ENCODE data around the gene TBC1D14. TPM values are rescaled to one million over a fixed set of nuclear protein-coding genes. Genes with fewer than 3 reads are reported as not detected.

TBC1D14 gene
- total RNA-seq, 1 experiment from 2014 or later: 36.3 TPM

DNA sequence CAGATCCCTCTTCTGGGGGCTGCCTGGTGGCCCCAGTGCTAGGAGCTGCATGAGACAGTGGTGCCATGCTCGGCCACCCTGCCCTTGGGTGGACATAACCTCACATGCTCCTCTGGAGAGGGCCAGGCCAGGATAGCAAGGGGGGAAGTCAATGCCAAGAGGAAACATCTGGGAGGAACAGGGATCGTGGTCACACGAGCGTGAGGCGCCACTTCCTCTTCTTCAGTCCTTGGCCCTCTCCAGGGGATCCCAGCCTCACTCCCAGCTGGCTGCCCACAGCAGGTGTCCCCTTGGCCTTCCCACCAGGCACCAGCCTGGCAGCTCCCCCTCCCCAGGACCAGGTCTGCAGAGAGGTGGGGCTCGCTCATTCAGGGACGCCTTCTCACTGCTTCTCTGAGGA, 28.6 kb downstream of the TBC1D14 start:
- intact Hi-C loops (cut with micrococcal nuclease; ENCODE audit: unreplicated experiment): no loop called here
- Histone ChIP-seq H3K27me3 (ENCODE audit: control insufficient read depth, insufficient read depth, low read length) (no peaks in the 10 kb centered on the region), H3K4me1 (ENCODE audit: control insufficient read depth, insufficient read depth, low read length) (peaks cover 29% of the 10 kb centered on the region), H3K4me3 (ENCODE audit: low read depth in 2 of 2, low read length in 2 of 2) (no peak overlapping the region), H3K36me3 (ENCODE audit: control insufficient read depth, insufficient read depth, low read length) (no peaks in the 10 kb centered on the region), H3K27ac (ENCODE audit: low read length) (no peak overlapping the region), H3K9me3 (ENCODE audit: control insufficient read depth, insufficient read depth, low read depth, low read length) (no peaks in the 10 kb centered on the region)
- ChIA-PET CTCF (no interaction called here), POLR2A (no interaction called here)
- no TSS peak for BruUV-seq (replicated peaks)
- no peak for TF ChIP-seq POLR2AphosphoS5 (IDR thresholded peaks at IDR 0.05; ENCODE audit: low read depth, low read length)
- TF ChIP-seq, protein P1, sequence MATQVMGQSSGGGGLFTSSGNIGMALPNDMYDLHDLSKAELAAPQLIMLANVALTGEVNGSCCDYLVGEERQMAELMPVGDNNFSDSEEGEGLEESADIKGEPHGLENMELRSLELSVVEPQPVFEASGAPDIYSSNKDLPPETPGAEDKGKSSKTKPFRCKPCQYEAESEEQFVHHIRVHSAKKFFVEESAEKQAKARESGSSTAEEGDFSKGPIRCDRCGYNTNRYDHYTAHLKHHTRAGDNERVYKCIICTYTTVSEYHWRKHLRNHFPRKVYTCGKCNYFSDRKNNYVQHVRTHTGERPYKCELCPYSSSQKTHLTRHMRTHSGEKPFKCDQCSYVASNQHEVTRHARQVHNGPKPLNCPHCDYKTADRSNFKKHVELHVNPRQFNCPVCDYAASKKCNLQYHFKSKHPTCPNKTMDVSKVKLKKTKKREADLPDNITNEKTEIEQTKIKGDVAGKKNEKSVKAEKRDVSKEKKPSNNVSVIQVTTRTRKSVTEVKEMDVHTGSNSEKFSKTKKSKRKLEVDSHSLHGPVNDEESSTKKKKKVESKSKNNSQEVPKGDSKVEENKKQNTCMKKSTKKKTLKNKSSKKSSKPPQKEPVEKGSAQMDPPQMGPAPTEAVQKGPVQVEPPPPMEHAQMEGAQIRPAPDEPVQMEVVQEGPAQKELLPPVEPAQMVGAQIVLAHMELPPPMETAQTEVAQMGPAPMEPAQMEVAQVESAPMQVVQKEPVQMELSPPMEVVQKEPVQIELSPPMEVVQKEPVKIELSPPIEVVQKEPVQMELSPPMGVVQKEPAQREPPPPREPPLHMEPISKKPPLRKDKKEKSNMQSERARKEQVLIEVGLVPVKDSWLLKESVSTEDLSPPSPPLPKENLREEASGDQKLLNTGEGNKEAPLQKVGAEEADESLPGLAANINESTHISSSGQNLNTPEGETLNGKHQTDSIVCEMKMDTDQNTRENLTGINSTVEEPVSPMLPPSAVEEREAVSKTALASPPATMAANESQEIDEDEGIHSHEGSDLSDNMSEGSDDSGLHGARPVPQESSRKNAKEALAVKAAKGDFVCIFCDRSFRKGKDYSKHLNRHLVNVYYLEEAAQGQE (IDR thresholded peaks at IDR 0.05; ENCODE audit: insufficient read depth in 1 of 2, low read depth in 2 of 2, low read length in 1 of 2): no peak
- DNase-seq (ENCODE audit: low read depth, low spot score) (no peak), ATAC-seq (no peak)
- in situ Hi-C loops (cut with HindIII; ENCODE audit: low pct_unique_long_range_greater_than_20kb, low sequenced_read_pairs): no loop called here

DNA sequence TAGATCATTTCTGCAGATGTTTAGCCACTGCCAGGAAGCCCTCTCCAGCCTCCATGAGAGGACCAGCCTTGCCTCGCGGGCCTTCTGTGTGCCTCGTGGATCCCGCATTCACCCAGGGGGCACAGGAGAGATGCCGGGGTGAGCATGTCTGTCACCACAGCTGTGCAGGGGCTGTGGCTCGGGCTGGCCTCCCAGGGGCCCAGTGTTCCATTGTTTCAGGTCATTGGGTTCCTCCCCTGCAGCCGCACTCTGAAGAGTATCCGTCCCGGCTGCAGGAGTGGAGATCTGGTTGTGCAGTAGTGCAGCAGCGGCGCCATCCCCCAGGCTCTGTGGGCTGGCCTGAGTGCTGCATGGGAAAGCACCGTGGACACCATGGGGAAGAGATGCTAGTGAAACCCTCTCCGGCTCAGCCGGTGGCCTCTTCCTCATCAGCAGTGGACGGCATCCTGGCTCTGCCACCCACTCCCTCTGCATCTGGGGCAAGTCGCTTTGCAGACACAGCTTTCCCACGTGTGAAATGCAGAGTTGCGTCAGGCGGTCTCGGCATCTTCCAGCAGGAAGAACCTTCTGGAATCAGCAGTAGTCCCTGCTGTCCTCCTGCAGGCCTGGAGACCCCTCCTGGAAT, 29.1 kb downstream of the TBC1D14 start:
- Histone ChIP-seq H3K36me3 (ENCODE audit: control insufficient read depth, insufficient read depth, low read length) (no peaks in the 10 kb centered on the region), H3K27me3 (ENCODE audit: control insufficient read depth, insufficient read depth, low read length) (no peaks in the 10 kb centered on the region), H3K9me3 (ENCODE audit: control insufficient read depth, insufficient read depth, low read depth, low read length) (no peaks in the 10 kb centered on the region), H3K27ac (ENCODE audit: low read length) (no peak overlapping the region), H3K4me1 (ENCODE audit: control insufficient read depth, insufficient read depth, low read length) (peaks cover 34% of the 10 kb centered on the region), H3K4me3 (ENCODE audit: low read depth in 2 of 2, low read length in 2 of 2) (no peak overlapping the region)
- no peak for ATAC-seq
- DNase-seq (ENCODE audit: low read depth, low spot score): no peak
- in situ Hi-C loops (cut with HindIII; ENCODE audit: low pct_unique_long_range_greater_than_20kb, low sequenced_read_pairs) (no loop called here), intact Hi-C loops (cut with micrococcal nuclease; ENCODE audit: unreplicated experiment) (no loop called here)
- TF ChIP-seq SIN3A (IDR thresholded peaks at IDR 0.05; ENCODE audit: borderline replicate concordance, insufficient read depth, low read depth, low read length) (no peak), TCF7L2 (IDR thresholded peaks at IDR 0.05; ENCODE audit: low read depth, low read length) (no peak), POLR2AphosphoS5 (IDR thresholded peaks at IDR 0.05; ENCODE audit: low read depth, low read length) (no peak)
- TF ChIP-seq, protein P1 (IDR thresholded peaks at IDR 0.05; ENCODE audit: insufficient read depth in 1 of 2, low read depth in 2 of 2, low read length in 1 of 2): no peak
- TF ChIP-seq, protein P2, sequence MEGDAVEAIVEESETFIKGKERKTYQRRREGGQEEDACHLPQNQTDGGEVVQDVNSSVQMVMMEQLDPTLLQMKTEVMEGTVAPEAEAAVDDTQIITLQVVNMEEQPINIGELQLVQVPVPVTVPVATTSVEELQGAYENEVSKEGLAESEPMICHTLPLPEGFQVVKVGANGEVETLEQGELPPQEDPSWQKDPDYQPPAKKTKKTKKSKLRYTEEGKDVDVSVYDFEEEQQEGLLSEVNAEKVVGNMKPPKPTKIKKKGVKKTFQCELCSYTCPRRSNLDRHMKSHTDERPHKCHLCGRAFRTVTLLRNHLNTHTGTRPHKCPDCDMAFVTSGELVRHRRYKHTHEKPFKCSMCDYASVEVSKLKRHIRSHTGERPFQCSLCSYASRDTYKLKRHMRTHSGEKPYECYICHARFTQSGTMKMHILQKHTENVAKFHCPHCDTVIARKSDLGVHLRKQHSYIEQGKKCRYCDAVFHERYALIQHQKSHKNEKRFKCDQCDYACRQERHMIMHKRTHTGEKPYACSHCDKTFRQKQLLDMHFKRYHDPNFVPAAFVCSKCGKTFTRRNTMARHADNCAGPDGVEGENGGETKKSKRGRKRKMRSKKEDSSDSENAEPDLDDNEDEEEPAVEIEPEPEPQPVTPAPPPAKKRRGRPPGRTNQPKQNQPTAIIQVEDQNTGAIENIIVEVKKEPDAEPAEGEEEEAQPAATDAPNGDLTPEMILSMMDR (IDR thresholded peaks at IDR 0.05): no peak
- ChIA-PET CTCF (no interaction called here), POLR2A (no interaction called here)
- no TSS peak for BruUV-seq (replicated peaks)
